ENCODE measurements around the gene PRELID3B.
"Not testable (repeated sequence)": the region's sequence is repeated elsewhere in the genome, so short reads cannot be mapped to it uniquely, and the experiment has no call there.

Gene PRELID3B

DNA sequence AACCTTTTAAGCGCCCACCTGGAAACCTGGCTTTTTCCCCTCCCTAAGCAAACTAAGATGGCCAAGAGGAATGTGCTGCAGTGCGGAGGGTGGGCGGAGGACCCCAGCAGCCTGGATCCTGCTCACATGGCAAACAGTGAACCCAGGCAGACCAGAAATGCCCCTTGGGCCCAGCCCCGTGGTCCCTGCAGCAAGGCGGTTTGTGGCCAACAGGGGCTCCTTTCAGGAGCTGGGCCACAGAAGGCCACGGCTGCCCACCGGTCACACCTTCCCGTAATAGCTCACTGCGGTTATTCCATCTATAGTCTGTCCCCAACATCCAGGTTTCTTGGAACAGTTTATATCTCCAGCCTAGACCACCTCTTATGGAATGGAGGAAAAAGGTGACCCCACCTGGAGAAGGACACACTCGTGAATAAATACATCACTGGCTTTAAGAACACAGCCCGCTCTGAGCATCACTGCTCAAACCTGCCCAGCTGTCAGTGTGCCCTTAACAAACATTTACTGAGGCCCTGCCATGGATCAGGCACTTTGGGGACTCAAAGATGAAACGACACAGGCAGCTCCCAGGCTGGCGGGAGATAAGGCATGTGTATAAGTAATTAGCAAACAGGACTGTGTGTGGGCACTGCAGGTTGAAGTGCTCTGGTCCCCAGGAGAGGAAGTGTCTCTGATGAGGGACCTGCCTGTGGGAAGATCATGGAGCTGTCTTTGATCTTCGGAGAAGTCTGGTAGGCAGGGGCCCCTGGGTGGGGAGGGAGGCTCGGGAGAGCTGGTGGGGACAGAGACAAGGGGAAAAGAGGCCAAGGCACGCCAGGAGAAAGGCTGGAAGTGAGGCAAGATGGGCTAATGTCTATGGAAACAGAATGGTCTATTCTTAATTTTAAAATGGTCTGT is 26.5 kb downstream of the PRELID3B start:
- H3K27me3 Mint-ChIP-seq, result no peaks in the 10 kb centered on the region
- ATAC-seq (replicated peaks) (peak; percentile 34 to 44), DNase-seq (no peak)
- peaks cover 43 to 64% of the 10 kb centered on the region in 2 donors for H3K4me1 Mint-ChIP-seq
- H3K9me3 Mint-ChIP-seq, result no peaks in the 10 kb centered on the region
- peak overlapping the region; percentile 46 to 68 for H3K4me3 Mint-ChIP-seq
- H3K36me3 Mint-ChIP-seq, result peaks cover 18 to 26% of the 10 kb centered on the region in 2 donors
- peak overlapping the region; percentile 67 for H3K27ac Mint-ChIP-seq

GRCh38 chr20:59015411-59015810 is 27.2 kb downstream of the PRELID3B start:
- no peaks in the 10 kb centered on the region for H3K9me3 Mint-ChIP-seq
- H3K4me3 Mint-ChIP-seq, result no peak overlapping the region

DNA sequence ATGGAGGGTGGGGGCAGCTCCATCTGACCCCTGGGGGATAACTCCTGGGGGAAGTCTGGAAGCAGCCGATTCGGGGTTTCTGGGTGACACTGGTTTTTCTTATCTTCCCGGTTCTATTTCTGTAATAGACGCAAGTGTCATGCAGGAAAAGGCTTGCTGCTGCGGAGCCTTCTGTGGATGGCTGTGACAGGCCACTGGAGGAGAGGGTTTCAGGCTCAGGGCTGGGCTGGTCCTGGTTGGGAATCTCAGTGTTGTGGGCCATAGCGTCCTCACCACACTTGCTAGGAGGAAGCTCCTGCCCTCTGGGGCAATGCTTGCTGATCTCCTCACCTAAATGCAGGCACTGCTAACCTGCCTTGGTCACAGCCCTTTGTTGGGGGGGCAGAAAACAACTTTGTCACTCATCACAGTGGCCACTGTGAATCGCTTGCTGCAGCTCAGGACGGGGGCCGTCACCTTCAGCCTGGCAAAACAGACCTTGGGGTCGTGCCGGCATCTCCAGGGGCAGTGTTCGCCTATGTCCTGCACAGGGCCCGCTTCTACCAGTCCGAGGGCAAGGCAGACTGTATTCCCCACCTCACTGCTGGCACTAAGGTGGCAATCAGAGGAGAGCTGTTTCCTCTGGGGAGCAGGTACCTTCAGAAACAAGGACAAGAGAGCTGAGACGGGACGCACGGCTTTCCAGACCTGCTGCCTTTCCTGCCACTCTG is 27.8 kb downstream of the PRELID3B start:
- Mint-ChIP-seq H3K9me3 (no peaks in the 10 kb centered on the region), H3K4me3 (no peak overlapping the region), H3K27ac (peak overlapping the region; percentile 66), H3K36me3 (peaks cover 18 to 26% of the 10 kb centered on the region in 2 donors), H3K27me3 (no peaks in the 10 kb centered on the region), H3K4me1 (peaks cover 49 to 74% of the 10 kb centered on the region in 2 donors)
- DNase-seq (no peak), ATAC-seq (replicated peaks) (no peak)

More at GRCh38 chr20:59015411-59015810, 27.2 kb downstream of the PRELID3B start:
- H3K27me3 Mint-ChIP-seq, result no peaks in the 10 kb centered on the region
- DNase-seq (no peak), ATAC-seq (replicated peaks) (no peak)
- peak overlapping the region; percentile 17 for H3K27ac Mint-ChIP-seq
- H3K4me1 Mint-ChIP-seq, result peaks cover 44 to 68% of the 10 kb centered on the region in 2 donors
- peaks cover 18 to 26% of the 10 kb centered on the region in 2 donors for H3K36me3 Mint-ChIP-seq

- peaks cover 16 to 24% of the 10 kb centered on the region in 2 donors for H3K36me3 Mint-ChIP-seq
- H3K27ac Mint-ChIP-seq, result peak overlapping the region; percentile 43
- H3K4me1 Mint-ChIP-seq, result peaks cover 49 to 82% of the 10 kb centered on the region in 2 donors
- ATAC-seq (replicated peaks) (no peak), DNase-seq (no peak)
- H3K27me3 Mint-ChIP-seq, result no peaks in the 10 kb centered on the region
- H3K4me3 Mint-ChIP-seq, result no peak overlapping the region
- no peaks in the 10 kb centered on the region for H3K9me3 Mint-ChIP-seq
Measured at GRCh38 chr20:59013959-59014608, 28.5 kb downstream of the PRELID3B start.

DNA sequence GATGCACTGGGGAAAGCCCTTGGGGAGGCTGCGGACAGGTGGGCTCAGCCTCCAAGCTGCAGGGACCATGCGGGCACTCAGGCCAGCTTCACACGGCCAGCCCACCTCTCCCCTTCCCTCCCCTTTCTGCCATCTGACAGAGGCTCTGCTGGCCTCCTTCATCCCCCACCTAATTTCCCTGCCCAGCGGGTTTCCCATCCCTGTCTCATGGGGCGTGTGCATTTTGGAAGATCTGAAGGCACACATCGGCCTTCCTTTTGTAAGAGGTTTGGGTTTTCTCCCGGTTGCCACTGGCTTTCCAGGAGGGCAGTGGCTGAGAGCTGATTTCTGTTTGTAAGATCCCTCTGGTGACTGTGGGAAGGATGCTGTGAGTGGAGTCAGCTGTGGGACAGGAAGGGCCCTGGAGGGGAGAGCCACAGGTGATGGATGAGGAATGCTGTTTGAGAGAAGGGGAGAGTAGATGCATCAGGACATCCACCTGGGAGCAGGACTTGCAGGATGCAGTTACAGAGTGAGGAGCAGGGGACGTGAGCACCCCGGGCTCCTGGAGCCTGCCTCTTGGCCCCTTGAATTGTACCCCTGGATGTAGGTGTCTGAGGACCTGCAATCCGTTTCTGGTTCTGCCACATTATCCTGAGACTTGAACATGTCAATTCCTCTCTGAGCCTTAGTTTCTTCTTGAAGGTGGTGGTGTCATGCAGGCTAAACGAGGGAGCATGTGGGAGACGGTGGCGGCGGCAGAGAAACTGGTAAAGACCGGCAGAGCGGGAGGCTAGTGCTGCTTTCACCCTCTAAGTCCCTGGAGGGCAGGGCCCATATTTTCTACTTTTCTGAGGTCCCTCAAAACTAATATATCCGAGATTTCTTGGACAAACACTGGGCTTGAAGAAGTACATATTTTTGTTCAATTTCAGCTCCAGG is 29.3 kb downstream of the PRELID3B start:
- DNase-seq (no peak), ATAC-seq (replicated peaks) (no peak)
- Mint-ChIP-seq H3K4me1 (peaks cover 56 to 90% of the 10 kb centered on the region in 2 donors), H3K27ac (peak overlapping the region; percentile 43), H3K9me3 (no peaks in the 10 kb centered on the region), H3K27me3 (no peaks in the 10 kb centered on the region), H3K4me3 (no peak overlapping the region), H3K36me3 (peaks cover 13 to 18% of the 10 kb centered on the region in 2 donors)

DNA sequence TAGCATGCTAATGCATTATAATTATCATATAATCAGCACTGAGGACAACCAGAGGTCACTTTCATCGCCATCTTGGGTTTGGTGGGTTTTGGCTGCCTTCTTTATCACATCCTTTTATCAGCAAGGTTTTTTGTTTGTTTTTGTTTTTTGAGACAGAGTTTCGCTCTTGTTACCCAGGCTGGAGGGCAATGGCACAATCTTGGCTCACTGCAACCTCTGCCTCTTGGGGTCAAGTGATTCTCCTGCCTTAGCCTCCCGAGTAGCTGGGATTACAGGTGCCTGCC is 30.8 kb downstream of the PRELID3B start:
- not testable (repeated sequence) for DNase-seq; H3K27me3 Mint-ChIP-seq; H3K27ac Mint-ChIP-seq; H3K4me3 Mint-ChIP-seq; ATAC-seq (replicated peaks); H3K9me3 Mint-ChIP-seq
- Mint-ChIP-seq H3K4me1 (peaks cover 53 to 84% of the 10 kb centered on the region in 2 donors), H3K36me3 (peaks cover 14 to 16% of the 10 kb centered on the region in 2 donors)

- Mint-ChIP-seq H3K27ac (no peak overlapping the region), H3K4me1 (peaks cover 49 to 79% of the 10 kb centered on the region in 2 donors)
Measured at GRCh38 chr20:59010995-59011873, 31.4 kb downstream of the PRELID3B start.

DNA sequence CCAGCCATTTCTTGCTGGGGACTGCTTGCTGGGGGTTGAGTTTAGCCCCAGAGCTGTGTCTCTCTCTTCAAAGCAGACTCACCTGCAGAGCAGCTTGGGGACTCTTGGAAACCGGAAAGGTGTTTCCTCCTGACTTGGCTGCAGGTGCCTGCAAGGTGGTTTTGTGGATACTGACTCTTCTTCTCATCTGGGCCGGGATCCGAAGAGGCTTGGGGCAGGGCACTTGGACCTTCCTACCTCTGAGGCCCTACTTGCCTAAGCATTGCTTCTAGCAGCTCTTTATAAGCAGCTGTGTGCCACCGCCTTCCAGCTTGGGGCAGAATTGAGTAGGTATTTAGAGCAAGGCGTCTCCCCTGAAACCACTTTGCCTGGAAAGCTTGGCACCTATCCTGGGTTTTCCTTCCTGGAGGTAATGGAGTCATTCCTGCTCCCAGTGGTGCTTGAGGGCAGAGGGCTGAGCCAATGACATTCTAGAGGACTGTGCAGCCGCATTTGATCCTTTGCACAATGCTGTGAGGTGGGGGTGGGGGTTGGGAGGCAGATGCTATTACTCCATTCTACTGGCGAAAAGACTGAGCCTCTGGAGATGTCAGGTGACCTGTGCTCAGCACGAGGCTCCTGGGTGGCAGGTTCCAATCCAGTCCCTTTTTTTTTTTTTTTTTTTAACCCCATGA is 32.1 kb downstream of the PRELID3B start:
- peaks cover 46 to 78% of the 10 kb centered on the region in 2 donors for H3K4me1 Mint-ChIP-seq
- H3K36me3 Mint-ChIP-seq, result peaks cover 22 to 26% of the 10 kb centered on the region in 2 donors
- ATAC-seq (replicated peaks) (no peak), DNase-seq (no peak)
- H3K9me3 Mint-ChIP-seq, result no peaks in the 10 kb centered on the region
- no peaks in the 10 kb centered on the region for H3K27me3 Mint-ChIP-seq
- H3K27ac Mint-ChIP-seq, result peak overlapping the region; percentile 10
- H3K4me3 Mint-ChIP-seq, result no peak overlapping the region

More at GRCh38 chr20:59010995-59011873, 31.4 kb downstream of the PRELID3B start:
- peaks cover 15 to 18% of the 10 kb centered on the region in 2 donors for H3K36me3 Mint-ChIP-seq
- no peak for ATAC-seq (replicated peaks)
- no peaks in the 10 kb centered on the region for H3K9me3 Mint-ChIP-seq
- no peak overlapping the region for H3K4me3 Mint-ChIP-seq
- H3K27me3 Mint-ChIP-seq, result no peaks in the 10 kb centered on the region
- no peak for DNase-seq

- Mint-ChIP-seq H3K9me3 (no peaks in the 10 kb centered on the region), H3K4me1 (peaks cover 49 to 78% of the 10 kb centered on the region in 2 donors), H3K27ac (peak overlapping the region; percentile 100), H3K36me3 (peaks cover 33 to 39% of the 10 kb centered on the region in 2 donors), H3K27me3 (no peaks in the 10 kb centered on the region), H3K4me3 (no peak overlapping the region)
- DNase-seq (no peak), ATAC-seq (replicated peaks) (no peak)
Measured at GRCh38 chr20:59008715-59009336, 33.8 kb downstream of the PRELID3B start.

- peaks cover 38 to 43% of the 10 kb centered on the region in 2 donors for H3K36me3 Mint-ChIP-seq
- H3K9me3 Mint-ChIP-seq, result no peaks in the 10 kb centered on the region
- H3K27me3 Mint-ChIP-seq, result no peaks in the 10 kb centered on the region
- ATAC-seq (replicated peaks) (peak; percentile 46 to 53), DNase-seq (peak; percentile 91)
- peak overlapping the region; percentile 100 for H3K27ac Mint-ChIP-seq
- peak overlapping the region; percentile 94 for H3K4me3 Mint-ChIP-seq
- H3K4me1 Mint-ChIP-seq, result peaks cover 53 to 79% of the 10 kb centered on the region in 2 donors
Measured at GRCh38 chr20:59007665-59008511, 34.7 kb downstream of the PRELID3B start.

DNA sequence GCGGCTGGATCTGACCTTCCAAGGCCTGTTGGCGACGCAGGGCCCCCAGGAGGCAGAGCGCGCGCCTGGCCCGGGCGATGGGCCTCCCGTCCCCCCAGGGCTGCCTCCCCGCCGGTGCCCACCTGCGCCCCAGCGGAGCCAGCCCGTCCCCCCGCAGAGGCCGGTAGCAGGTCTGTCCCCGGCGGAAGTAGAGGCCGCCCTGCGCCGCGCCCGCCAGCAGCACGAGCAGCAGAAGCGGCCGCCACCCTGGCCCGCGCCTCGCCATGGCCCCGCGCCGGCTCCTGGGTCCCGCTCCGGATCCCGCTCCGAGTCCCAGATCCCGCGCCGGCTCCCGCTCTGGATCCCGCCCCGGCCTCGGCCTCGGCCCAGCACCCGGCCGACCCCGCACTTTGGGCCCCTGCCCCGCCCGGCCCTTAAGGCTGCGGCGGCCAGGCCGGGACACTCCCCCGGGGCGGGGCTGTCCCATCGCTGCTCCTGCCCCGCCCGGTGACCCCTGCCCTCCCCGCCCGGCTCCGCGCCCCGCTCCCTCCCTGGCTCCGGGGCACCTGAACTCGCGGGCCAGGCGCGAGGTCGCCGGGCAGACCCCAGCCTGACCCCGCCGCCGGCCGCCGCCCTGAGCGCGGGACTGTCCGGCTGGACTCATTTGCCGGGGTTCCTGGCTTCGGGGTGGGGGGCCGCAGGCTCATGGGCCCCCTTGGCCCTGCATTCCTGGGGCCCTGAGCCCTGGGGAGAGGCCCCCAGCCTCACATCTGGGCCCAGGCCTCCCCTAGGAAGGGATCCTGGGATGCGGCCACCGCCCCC is 35.5 kb downstream of the PRELID3B start, which contains the start of gene CTSZ:
Gene CTSZ, minus strand, starts transcription at position 391 of the 801 bp plus-strand sequence. Its CDS starts 126 bp downstream, at position 265.
- peaks cover 46 to 47% of the 10 kb centered on the region in 2 donors for H3K36me3 Mint-ChIP-seq
- H3K9me3 Mint-ChIP-seq, result no peaks in the 10 kb centered on the region
- peak within 1 kb of the TSS; percentile 100 for H3K27ac Mint-ChIP-seq
- DNase-seq (peak; percentile 71), ATAC-seq (replicated peaks) (peak; percentile 30 to 39)
- H3K4me1 Mint-ChIP-seq, result peaks cover 62 to 80% of the 10 kb centered on the region in 2 donors
- H3K27me3 Mint-ChIP-seq, result no peaks in the 10 kb centered on the region
- H3K4me3 Mint-ChIP-seq, result peak within 1 kb of the TSS; percentile 94
